MCF 10A (cell line): Measurements from ENCODE around the gene IPO4. TPM values are rescaled to one million over a fixed set of nuclear protein-coding genes. Genes with fewer than 3 reads are reported as not detected.
A peak's percentile ranks its signal among the peaks of the same experiment; 100 is the strongest.
"Not testable (repeated sequence)": the region's sequence is repeated elsewhere in the genome, so short reads cannot be mapped to it uniquely, and the experiment has no call there.

Experiments
- BruUV-seq: library from RNA; stranded (reverse); fragments of 400-500 nt; replicated peaks from 2 replicates; lab custom pipeline; 2021; lab: Mats Ljungman, UMichigan
- CTCF ChIA-PET: fragments of 300-600 bp; sonication (Branson Sonifier 250); formaldehyde crosslinking; extraction: SDS; loops from one replicate; lab custom pipeline; 2021; ENCODE audit warnings: antibody characterized with exemption, inconsistent platforms; lab: Yijun Ruan, JAX
- POLR2A ChIA-PET: fragments of 300-600, 350-650 bp; sonication (Branson Sonifier 250); formaldehyde crosslinking; extraction: SDS; loops from one replicate; lab custom pipeline; 2020; ENCODE audit warnings: antibody characterized with exemption, inconsistent platforms; lab: Yijun Ruan, JAX
- DNase-seq: peaks from one replicate; pipeline ENCODE4 v3.0.0-alpha.2; 2018; ENCODE audit not compliant: unreplicated experiment
- H3K27ac Mint-ChIP-seq: one replicate; pipeline ENCODE4 v1.8.0; 2022; ENCODE audit warnings: mild to moderate bottlenecking, low read depth, mixed read lengths; ENCODE audit not compliant: unreplicated experiment
- H3K27me3 Mint-ChIP-seq: one replicate; pipeline ENCODE4 v1.8.0; 2022; ENCODE audit warnings: mixed read lengths; ENCODE audit not compliant: insufficient read depth, unreplicated experiment
- H3K36me3 Mint-ChIP-seq: one replicate; pipeline ENCODE4 v1.8.0; 2022; ENCODE audit warnings: mild to moderate bottlenecking, moderate library complexity, mixed read lengths; ENCODE audit not compliant: insufficient read depth, unreplicated experiment
- H3K4me1 Mint-ChIP-seq: one replicate; pipeline ENCODE4 v1.8.0; 2022; ENCODE audit warnings: mixed read lengths; ENCODE audit not compliant: insufficient read depth, unreplicated experiment
- H3K4me3 Mint-ChIP-seq: one replicate; pipeline ENCODE4 v1.8.0; 2022; ENCODE audit warnings: mild to moderate bottlenecking, moderate library complexity, mixed read lengths; ENCODE audit not compliant: unreplicated experiment
- H3K9me3 Mint-ChIP-seq: one replicate; pipeline ENCODE4 v1.8.0; 2022; ENCODE audit warnings: mixed read lengths; ENCODE audit not compliant: unreplicated experiment
- intact Hi-C: fragments of 100-400 bp; cut with micrococcal nuclease; formaldehyde crosslinking; loops from 2 replicates; pipeline ENCODE4 v1.14.1; 2022
- total RNA-seq: library from RNA; stranded (reverse); gene quantifications from 2 replicates; pipeline ENCODE4 v1.2.3, GENCODE V29; 2022
- TF ChIP-seq, protein P1 (sequence below): fragments of 200-600 bp; IDR thresholded peaks from one replicate; pipeline ENCODE4 v1.8.0; 2022; ENCODE audit warnings: antibody characterized with exemption, mild to moderate bottlenecking; ENCODE audit not compliant: unreplicated experiment

Gene IPO4
- total RNA-seq, 1 experiment from 2014 or later: 100 TPM

GRCh38 chr14:24204163-24205146 lies 15.8 kb upstream of the IPO4 start:
- peaks cover 79% of the 10 kb centered on the region for H3K36me3 Mint-ChIP-seq
- ChIA-PET POLR2A (interaction anchor here (0.7 to 3.2 kb wide), 5 partner anchors 9 to 236 kb away, joined by 3 to 15 read pairs (median 3); partner anchors contain the start of genes CHMP4A, IRF9, MDP1 and TM9SF1), CTCF (interaction anchor here (0.5 to 1.0 kb wide), 4 partner anchors 20 to 227 kb away, joined by 3 to 5 read pairs (median 4); partner anchors contain the start of genes CIDEB and EMC9)
- BruUV-seq: no TSS peak
- H3K27me3 Mint-ChIP-seq: no peaks in the 10 kb centered on the region
- no peak overlapping the region for H3K4me3 Mint-ChIP-seq
- no peak overlapping the region for H3K27ac Mint-ChIP-seq
- no peak for DNase-seq
- TF ChIP-seq, protein P1, sequence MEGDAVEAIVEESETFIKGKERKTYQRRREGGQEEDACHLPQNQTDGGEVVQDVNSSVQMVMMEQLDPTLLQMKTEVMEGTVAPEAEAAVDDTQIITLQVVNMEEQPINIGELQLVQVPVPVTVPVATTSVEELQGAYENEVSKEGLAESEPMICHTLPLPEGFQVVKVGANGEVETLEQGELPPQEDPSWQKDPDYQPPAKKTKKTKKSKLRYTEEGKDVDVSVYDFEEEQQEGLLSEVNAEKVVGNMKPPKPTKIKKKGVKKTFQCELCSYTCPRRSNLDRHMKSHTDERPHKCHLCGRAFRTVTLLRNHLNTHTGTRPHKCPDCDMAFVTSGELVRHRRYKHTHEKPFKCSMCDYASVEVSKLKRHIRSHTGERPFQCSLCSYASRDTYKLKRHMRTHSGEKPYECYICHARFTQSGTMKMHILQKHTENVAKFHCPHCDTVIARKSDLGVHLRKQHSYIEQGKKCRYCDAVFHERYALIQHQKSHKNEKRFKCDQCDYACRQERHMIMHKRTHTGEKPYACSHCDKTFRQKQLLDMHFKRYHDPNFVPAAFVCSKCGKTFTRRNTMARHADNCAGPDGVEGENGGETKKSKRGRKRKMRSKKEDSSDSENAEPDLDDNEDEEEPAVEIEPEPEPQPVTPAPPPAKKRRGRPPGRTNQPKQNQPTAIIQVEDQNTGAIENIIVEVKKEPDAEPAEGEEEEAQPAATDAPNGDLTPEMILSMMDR: no peak
- no peaks in the 10 kb centered on the region for H3K4me1 Mint-ChIP-seq
- intact Hi-C loops: no loop called here
- peaks cover 8% of the 10 kb centered on the region for H3K9me3 Mint-ChIP-seq

- H3K36me3 Mint-ChIP-seq: peaks cover 81% of the 10 kb centered on the region
- BruUV-seq, H3K27me3 Mint-ChIP-seq, H3K4me3 Mint-ChIP-seq, H3K27ac Mint-ChIP-seq, intact Hi-C loops, DNase-seq, H3K4me1 Mint-ChIP-seq, H3K9me3 Mint-ChIP-seq: not testable (repeated sequence)
- CTCF ChIA-PET: interaction anchor here (0.6 to 1.0 kb wide), 2 partner anchors 60 to 228 kb away, joined by 3 to 4 read pairs; no protein-coding TSS in a partner anchor
- POLR2A ChIA-PET: interaction anchor here (0.6 to 3.2 kb wide), 3 partner anchors 11 to 105 kb away, joined by 3 to 15 read pairs (median 3); partner anchors contain the start of genes CHMP4A, CIDEB, IRF9 and MDP1
These were observed 14.8 kb upstream of the IPO4 start for GRCh38 chr14:24203249-24203886.

- DNase-seq, H3K27me3 Mint-ChIP-seq, H3K9me3 Mint-ChIP-seq, H3K27ac Mint-ChIP-seq, H3K4me3 Mint-ChIP-seq, BruUV-seq, CTCF ChIA-PET, intact Hi-C loops, H3K4me1 Mint-ChIP-seq: not testable (repeated sequence)
- POLR2A ChIA-PET: interaction anchor here (0.6 to 3.2 kb wide), 3 partner anchors 12 to 105 kb away, joined by 3 to 15 read pairs (median 3); partner anchors contain the start of genes CHMP4A, CIDEB, IRF9 and MDP1
- peaks cover 72% of the 10 kb centered on the region for H3K36me3 Mint-ChIP-seq
These were observed 13.9 kb upstream of the IPO4 start for GRCh38 chr14:24202538-24202937.

DNA sequence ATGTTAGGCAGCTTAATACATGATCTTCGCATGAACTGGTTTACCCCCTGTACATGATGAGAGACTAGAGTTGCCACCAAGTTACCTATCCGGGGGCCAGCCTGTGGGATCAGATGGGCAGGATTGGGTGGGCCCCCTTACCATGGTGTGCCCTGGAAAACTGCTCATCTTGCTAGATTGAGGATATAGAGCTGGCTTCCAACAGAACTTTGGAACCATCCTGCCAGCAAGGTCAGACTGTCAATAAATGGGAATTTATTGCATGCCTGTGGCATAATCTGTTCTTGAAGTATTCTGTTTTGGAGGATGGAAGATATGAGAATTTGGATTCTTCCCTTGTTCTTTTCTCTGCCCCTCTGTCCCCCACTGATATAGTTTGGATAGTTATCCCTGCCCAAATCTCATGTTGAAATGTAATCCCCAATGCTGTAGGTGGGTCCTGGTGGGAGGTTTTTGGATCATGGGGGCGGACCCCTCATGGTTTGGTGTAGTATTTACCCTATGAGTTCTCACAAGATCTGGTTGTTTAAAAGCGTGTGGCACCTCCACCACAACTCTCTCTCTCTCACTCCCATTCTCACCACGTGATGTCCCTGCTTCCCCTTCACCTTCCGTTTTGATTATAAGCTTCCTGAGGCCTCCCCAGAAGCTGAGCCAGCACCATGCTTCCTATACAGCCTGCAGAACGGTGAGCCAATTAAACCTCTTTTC lies 10.4 kb upstream of the IPO4 start:
- POLR2A ChIA-PET: interaction anchor here (1.9 kb wide), 1 partner anchor 15 kb away, joined by 4 read pairs; the partner anchor contains the start of gene CHMP4A

More for the DNA sequence above, 10.4 kb upstream of the IPO4 start:
- TF ChIP-seq, protein P1: no peak
- no peak for DNase-seq
- intact Hi-C loops: loop anchor here (5.0 kb wide), 1 partner anchor 43 kb away; the partner anchor contains the start of gene TINF2
- peaks cover 50% of the 10 kb centered on the region for H3K36me3 Mint-ChIP-seq
- peaks cover 15% of the 10 kb centered on the region for H3K4me1 Mint-ChIP-seq
- peaks cover 8% of the 10 kb centered on the region for H3K9me3 Mint-ChIP-seq
- peak overlapping the region; percentile 18 for H3K27ac Mint-ChIP-seq
- H3K27me3 Mint-ChIP-seq: no peaks in the 10 kb centered on the region
- no peak overlapping the region for H3K4me3 Mint-ChIP-seq
- no TSS peak for BruUV-seq
- CTCF ChIA-PET: no interaction called here
